ENCODE measurements around the gene ARMC12. TPM values are rescaled to one million over a fixed set of nuclear protein-coding genes. Genes with fewer than 3 reads are reported as not detected.

Gene ARMC12
- polyA plus RNA-seq, 1 experiment: 0.96 TPM

GRCh38 chr6:35787266-35788218, 50.7 kb downstream of the ARMC12 start:
- POLR2A ChIA-PET: interaction anchor here (0.7 kb wide), 1 partner anchor 25 kb away, joined by 9 read pairs; no protein-coding TSS in a partner anchor
- TF ChIP-seq CTCF (IDR thresholded peaks at IDR 0.05; ENCODE audit: insufficient read depth, low read depth, low read length): no peak
- CTCF ChIA-PET: interaction anchor here (0.6 to 2.6 kb wide), 6 partner anchors 9 to 306 kb away, joined by 3 to 10 read pairs (median 3); partner anchors contain the start of gene CLPS

GRCh38 chr6:35788423-35788982, 51.7 kb downstream of the ARMC12 start:
- no peak for DNase-seq (ENCODE audit: low read depth)
- CTCF ChIA-PET: interaction anchor here (0.6 to 2.6 kb wide), 5 partner anchors 8 to 50 kb away, joined by 3 to 10 read pairs (median 3); partner anchors contain the start of gene CLPS
- peaks cover 23% of the 10 kb centered on the region for H3K27me3 ChIP-seq (ENCODE audit: control insufficient read depth, insufficient read depth, low read length)

More at GRCh38 chr6:35787266-35788218, 50.7 kb downstream of the ARMC12 start:
- DNase-seq (ENCODE audit: low read depth): no peak
- Histone ChIP-seq H3K36me3 (ENCODE audit: control insufficient read depth, insufficient read depth, low read length) (no peaks in the 10 kb centered on the region), H3K27me3 (ENCODE audit: control insufficient read depth, insufficient read depth, low read length) (peaks cover 20% of the 10 kb centered on the region), H3K4me3 (ENCODE audit: low read depth, low read length) (no peak overlapping the region)

GRCh38 chr6:35790683-35791082, 53.9 kb downstream of the ARMC12 start:
- Histone ChIP-seq H3K4me3 (ENCODE audit: low read depth, low read length) (no peak overlapping the region), H3K36me3 (ENCODE audit: control insufficient read depth, insufficient read depth, low read length) (no peaks in the 10 kb centered on the region), H3K27me3 (ENCODE audit: control insufficient read depth, insufficient read depth, low read length) (peaks cover 25% of the 10 kb centered on the region)
- no peak for DNase-seq (ENCODE audit: low read depth)
- CTCF ChIA-PET: no interaction called here
- POLR2A ChIA-PET: no interaction called here
- no peak for TF ChIP-seq CTCF (IDR thresholded peaks at IDR 0.05; ENCODE audit: insufficient read depth, low read depth, low read length)

More at GRCh38 chr6:35788423-35788982, 51.7 kb downstream of the ARMC12 start:
- Histone ChIP-seq H3K4me3 (ENCODE audit: low read depth, low read length) (no peak overlapping the region), H3K36me3 (ENCODE audit: control insufficient read depth, insufficient read depth, low read length) (no peaks in the 10 kb centered on the region)
- POLR2A ChIA-PET: no interaction called here
- no peak for TF ChIP-seq CTCF (IDR thresholded peaks at IDR 0.05; ENCODE audit: insufficient read depth, low read depth, low read length)

- Histone ChIP-seq H3K36me3 (ENCODE audit: control insufficient read depth, insufficient read depth, low read length) (no peaks in the 10 kb centered on the region), H3K27me3 (ENCODE audit: control insufficient read depth, insufficient read depth, low read length) (peaks cover 8% of the 10 kb centered on the region), H3K4me3 (ENCODE audit: low read depth, low read length) (no peak overlapping the region)
- no peak for DNase-seq (ENCODE audit: low read depth)
- no peak for TF ChIP-seq CTCF (IDR thresholded peaks at IDR 0.05; ENCODE audit: insufficient read depth, low read depth, low read length)
- ChIA-PET CTCF (interaction anchor here (0.8 kb wide), 1 partner anchor 8 kb away, joined by 3 read pairs; no protein-coding TSS in a partner anchor), POLR2A (no interaction called here)
These were observed 58.0 kb downstream of the ARMC12 start for GRCh38 chr6:35794536-35795452.

Measured in BJ (cell line).